Endothelial cell (in vitro differentiated cells): ENCODE results near the gene SMG1. TPM values are rescaled to one million over a fixed set of nuclear protein-coding genes. Genes with fewer than 3 reads are reported as not detected.

ENCODE experiments used
- DNase-seq: peaks from one replicate; pipeline ENCODE4 v3.0.0; 2021; ENCODE audit warnings: low spot score
- H3K27ac Mint-ChIP-seq: one replicate; pipeline ENCODE4 v1.8.0; 2021; ENCODE audit warnings: mixed read lengths, inconsistent platforms; ENCODE audit not compliant: unreplicated experiment
- H3K27me3 Mint-ChIP-seq: one replicate; pipeline ENCODE4 v1.8.0; 2021; ENCODE audit warnings: mild to moderate bottlenecking, moderate library complexity, mixed read lengths, inconsistent platforms; ENCODE audit not compliant: unreplicated experiment
- H3K36me3 Mint-ChIP-seq: one replicate; pipeline ENCODE4 v1.8.0; 2021; ENCODE audit warnings: mild to moderate bottlenecking, low read depth, mixed read lengths, inconsistent platforms; ENCODE audit not compliant: unreplicated experiment
- H3K4me1 Mint-ChIP-seq: one replicate; pipeline ENCODE4 v1.8.0; 2021; ENCODE audit warnings: mild to moderate bottlenecking, mixed read lengths, inconsistent platforms; ENCODE audit not compliant: unreplicated experiment
- H3K4me3 Mint-ChIP-seq: one replicate; pipeline ENCODE4 v1.8.0; 2021; ENCODE audit warnings: mild to moderate bottlenecking, mixed read lengths, inconsistent platforms; ENCODE audit not compliant: unreplicated experiment
- H3K9me3 Mint-ChIP-seq: one replicate; pipeline ENCODE4 v1.8.0; 2021; ENCODE audit warnings: mixed read lengths, inconsistent platforms; ENCODE audit not compliant: unreplicated experiment
- total RNA-seq: library from RNA; stranded (reverse); fragmentation: NEBNext Ultra II Directional; extraction: Animal tissue kit (Norgen Biotek cat#: 25700); gene quantifications from one replicate; pipeline ENCODE4 v1.2.1, GENCODE V29; 2021; ENCODE audit not compliant: unreplicated experiment
- TF ChIP-seq, protein P1 (sequence below): fragments of 200-600 bp; sonication (generic); IDR thresholded peaks from one replicate; pipeline ENCODE4 v1.5.0; 2021; ENCODE audit warnings: antibody characterized with exemption; ENCODE audit not compliant: unreplicated experiment

The SMG1 gene
- total RNA-seq, 1 donor from 2014 or later, result 70.1 TPM

DNA sequence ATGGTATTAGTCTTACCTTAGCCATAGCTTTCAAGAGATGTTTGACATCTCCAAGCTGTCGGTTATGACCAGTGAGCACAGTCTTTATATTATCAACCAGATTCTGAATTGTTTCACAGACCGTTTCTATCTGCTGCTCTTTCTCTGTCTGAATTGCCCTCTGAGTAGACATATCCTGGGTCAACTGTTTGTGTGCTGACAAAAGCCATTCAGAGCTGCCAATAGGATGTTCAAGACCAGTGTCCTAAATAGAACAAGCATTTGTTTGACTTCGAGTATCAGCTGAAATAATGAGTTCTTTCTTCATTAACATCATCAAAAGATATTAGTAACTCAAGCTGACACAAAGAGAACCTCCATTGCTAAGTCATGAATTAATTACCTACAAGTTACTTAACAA is 109.9 kb downstream of the SMG1 start:
- no peaks in the 10 kb centered on the region for H3K4me1 Mint-ChIP-seq
- H3K27ac Mint-ChIP-seq, result no peak overlapping the region
- no peak for DNase-seq
- H3K9me3 Mint-ChIP-seq, result no peaks in the 10 kb centered on the region
- TF ChIP-seq, protein P1, sequence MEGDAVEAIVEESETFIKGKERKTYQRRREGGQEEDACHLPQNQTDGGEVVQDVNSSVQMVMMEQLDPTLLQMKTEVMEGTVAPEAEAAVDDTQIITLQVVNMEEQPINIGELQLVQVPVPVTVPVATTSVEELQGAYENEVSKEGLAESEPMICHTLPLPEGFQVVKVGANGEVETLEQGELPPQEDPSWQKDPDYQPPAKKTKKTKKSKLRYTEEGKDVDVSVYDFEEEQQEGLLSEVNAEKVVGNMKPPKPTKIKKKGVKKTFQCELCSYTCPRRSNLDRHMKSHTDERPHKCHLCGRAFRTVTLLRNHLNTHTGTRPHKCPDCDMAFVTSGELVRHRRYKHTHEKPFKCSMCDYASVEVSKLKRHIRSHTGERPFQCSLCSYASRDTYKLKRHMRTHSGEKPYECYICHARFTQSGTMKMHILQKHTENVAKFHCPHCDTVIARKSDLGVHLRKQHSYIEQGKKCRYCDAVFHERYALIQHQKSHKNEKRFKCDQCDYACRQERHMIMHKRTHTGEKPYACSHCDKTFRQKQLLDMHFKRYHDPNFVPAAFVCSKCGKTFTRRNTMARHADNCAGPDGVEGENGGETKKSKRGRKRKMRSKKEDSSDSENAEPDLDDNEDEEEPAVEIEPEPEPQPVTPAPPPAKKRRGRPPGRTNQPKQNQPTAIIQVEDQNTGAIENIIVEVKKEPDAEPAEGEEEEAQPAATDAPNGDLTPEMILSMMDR, result no peak
- no peak overlapping the region for H3K4me3 Mint-ChIP-seq
- H3K27me3 Mint-ChIP-seq, result peaks cover 1% of the 10 kb centered on the region
- peaks cover 26% of the 10 kb centered on the region for H3K36me3 Mint-ChIP-seq

DNA sequence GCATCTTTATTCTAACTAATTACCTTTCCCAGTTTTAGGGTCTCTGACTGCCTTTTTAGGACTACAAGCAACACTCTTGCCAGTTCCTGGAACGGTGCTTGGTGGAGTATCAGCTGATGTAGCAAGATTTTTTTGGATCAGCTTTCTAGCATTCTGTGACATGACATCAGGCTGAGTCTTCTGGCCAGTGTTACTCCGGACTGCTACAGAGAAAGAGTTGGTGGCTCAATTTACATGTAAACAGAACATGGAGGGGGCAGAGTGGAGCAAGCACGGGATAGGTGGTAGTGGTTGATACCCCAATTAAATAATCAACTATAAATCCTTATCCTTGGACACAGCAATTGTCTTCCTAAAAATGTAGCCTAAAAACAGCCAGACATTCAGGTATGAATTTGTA is 114.3 kb downstream of the SMG1 start:
- TF ChIP-seq, protein P1, result no peak
- no peaks in the 10 kb centered on the region for H3K27me3 Mint-ChIP-seq
- peaks cover 40% of the 10 kb centered on the region for H3K36me3 Mint-ChIP-seq
- no peak for DNase-seq
- no peak overlapping the region for H3K27ac Mint-ChIP-seq
- no peak overlapping the region for H3K4me3 Mint-ChIP-seq
- H3K4me1 Mint-ChIP-seq, result no peaks in the 10 kb centered on the region
- H3K9me3 Mint-ChIP-seq, result no peaks in the 10 kb centered on the region

DNA sequence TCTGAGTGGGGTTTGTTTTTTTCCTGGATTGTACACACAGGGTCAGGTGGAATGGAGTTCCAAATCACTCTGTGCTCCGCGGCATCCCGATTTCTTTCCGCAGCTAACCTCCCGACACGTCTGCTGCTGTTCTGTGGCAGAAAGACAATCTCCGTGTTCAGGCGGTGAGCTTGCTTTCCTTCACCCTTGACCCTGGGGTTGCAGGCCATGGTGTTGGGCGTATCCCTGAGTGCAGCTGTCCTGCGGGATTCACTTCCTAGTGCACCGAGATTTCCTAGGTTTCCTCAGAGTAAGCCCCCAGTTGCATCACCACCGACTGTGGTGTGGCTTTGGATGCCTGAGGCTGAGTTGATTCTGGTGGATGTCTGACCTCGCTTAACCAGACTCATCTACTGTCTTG is 117.0 kb downstream of the SMG1 start:
- Mint-ChIP-seq H3K4me3 (no peak overlapping the region), H3K36me3 (peaks cover 34% of the 10 kb centered on the region), H3K9me3 (no peaks in the 10 kb centered on the region), H3K27me3 (no peaks in the 10 kb centered on the region), H3K27ac (no peak overlapping the region), H3K4me1 (no peaks in the 10 kb centered on the region)
- DNase-seq, result no peak
- TF ChIP-seq, protein P1, result no peak

DNA sequence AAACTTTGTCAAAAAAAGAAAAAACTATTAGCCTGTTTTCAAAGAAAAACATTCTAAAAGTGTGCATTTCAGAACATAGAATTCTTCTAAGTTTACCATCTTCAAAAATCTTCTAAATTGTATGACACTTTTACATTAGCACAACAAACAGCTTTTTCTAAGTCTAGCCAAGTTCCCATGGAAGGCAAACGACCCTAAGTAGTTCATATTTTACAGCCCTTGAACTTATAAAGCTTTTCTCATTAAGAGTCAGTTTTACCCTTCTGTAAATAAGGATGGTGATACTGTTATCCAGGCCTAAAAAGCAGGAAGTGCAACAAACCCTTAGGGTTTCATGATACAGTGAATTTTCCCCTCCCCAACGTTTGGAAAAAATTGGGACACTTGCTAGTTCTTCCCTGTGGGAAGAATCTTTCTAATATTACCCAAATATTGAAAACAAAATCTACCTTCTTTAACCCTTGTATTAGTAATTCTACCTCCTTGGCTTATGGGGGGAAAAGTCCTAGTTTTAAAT is 120.9 kb downstream of the SMG1 start:
- Mint-ChIP-seq H3K27me3 (peaks cover 5% of the 10 kb centered on the region), H3K4me1 (peaks cover 10% of the 10 kb centered on the region), H3K9me3 (no peaks in the 10 kb centered on the region), H3K36me3 (peaks cover 19% of the 10 kb centered on the region), H3K27ac (no peak overlapping the region), H3K4me3 (no peak overlapping the region)
- TF ChIP-seq, protein P1, result no peak
- no peak for DNase-seq

DNA sequence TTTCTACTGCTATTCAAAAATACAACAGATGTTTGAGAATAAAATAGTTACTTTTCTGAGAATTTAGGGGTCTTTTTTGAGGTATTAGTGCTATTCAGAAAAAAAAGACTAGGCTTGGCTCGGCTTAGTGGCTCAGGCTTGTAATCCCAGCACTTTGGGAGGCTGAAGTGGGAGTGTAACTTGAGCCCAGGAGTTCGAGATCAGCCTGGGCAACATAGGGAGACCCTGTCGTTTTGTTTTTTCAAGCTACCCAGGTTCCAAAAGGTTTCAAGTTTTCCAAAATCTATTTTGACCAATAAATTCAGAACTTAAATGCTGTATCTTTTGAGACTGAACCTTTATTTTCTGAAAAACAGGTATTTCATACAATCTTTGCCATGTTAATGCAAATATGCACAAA is 121.7 kb downstream of the SMG1 start:
- H3K4me3 Mint-ChIP-seq, result no peak overlapping the region

More for the DNA sequence above, 121.7 kb downstream of the SMG1 start:
- peaks cover 5% of the 10 kb centered on the region for H3K27me3 Mint-ChIP-seq
- H3K36me3 Mint-ChIP-seq, result peaks cover 16% of the 10 kb centered on the region
- no peak for DNase-seq
- H3K9me3 Mint-ChIP-seq, result no peaks in the 10 kb centered on the region
- TF ChIP-seq, protein P1, result no peak
- peaks cover 18% of the 10 kb centered on the region for H3K4me1 Mint-ChIP-seq
- no peak overlapping the region for H3K27ac Mint-ChIP-seq
